Measurements from ENCODE around the gene FUT6.

Gene FUT6

GRCh38 chr19:5827891-5828660 lies 11.4 kb downstream of the FUT6 start:
- DNase-seq = peak; percentile 97

DNA sequence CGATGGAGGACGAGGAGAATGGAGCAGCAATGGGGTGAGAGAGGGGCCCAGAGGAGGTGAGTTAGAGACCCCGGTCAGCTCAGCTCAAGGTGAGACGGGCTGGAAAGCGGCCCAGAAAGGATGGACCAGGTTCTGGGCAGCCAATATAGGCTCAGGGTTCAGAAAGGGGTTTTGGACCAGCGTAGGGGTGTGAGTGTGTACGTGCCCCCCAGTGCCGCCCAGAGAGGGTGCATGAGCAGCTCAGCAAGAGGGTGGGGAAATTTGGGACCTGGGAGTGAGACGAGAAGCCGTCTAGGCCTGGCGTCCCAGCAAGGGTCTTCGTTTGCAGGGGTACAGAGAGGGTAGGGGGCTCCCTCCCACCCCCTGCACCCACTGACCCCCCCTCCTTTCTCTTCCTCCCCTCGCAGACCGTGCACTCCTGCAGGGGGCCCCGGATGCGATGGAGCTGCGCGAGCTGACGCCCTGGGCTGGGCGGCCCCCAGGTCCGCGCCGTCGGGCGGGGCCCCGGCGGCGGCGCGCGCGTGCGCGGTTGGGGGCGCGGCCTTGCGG lies 12.1 kb downstream of the FUT6 start:
- DNase-seq = no peak

- DNase-seq = peak; percentile 65
Observed at GRCh38 chr19:5826531-5827341, 12.8 kb downstream of the FUT6 start.

DNA sequence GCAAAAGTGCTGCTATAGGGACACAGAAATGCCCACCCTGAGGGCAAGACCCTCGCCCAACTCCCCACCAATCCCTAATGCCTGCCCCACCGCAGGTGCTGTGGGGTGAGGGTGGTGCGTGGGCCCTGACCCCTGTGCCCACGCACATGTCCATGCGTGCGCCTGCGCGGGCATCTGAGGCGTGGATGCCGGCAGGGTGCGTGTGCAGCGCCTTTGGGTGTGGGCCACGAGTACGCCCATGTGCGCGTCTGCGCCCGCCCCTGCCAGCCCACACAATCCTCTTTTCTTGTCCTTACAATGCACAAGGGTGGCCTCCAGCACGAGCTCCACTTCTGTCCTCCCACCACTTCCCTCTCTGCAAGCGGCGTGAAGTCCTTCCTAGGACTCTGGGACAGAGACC lies 14.3 kb downstream of the FUT6 start:
- DNase-seq = no peak

- DNase-seq = no peak
Observed at GRCh38 chr19:5824751-5825150, 14.8 kb downstream of the FUT6 start.

DNA sequence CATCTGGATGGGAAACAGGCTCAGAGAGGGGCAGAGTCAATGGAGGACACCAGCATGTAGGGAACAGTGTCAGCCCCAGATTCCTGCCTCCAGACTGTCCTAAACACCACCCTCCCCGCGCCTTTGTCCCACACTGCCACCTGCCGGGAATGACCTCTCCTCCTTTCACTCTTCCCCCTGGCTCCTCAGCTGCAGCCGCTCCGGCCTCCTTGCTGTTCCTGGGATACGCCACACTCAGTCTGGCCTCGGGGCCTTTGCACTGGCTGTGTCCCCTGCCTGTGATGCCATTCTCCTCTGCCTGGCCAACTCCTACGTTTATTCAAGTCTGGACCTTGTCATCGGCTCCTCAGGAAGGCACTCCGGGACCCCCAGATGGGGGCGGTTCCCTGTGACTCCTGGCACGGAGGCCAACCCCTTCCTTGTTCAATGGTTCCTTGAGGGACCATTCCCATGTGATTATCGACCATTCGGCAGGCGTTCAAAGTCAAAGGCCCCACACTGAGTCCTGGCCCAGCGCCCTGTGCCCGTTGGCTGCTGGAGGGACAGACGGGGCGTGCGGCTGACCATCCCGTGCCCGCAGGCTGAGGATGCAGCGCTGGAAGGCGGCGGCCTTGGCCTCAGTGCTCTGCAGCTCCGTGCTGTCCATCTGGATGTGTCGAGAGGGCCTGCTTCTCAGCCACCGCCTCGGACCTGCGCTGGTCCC lies 15.8 kb downstream of the FUT6 start:
- no peak for DNase-seq

DNA sequence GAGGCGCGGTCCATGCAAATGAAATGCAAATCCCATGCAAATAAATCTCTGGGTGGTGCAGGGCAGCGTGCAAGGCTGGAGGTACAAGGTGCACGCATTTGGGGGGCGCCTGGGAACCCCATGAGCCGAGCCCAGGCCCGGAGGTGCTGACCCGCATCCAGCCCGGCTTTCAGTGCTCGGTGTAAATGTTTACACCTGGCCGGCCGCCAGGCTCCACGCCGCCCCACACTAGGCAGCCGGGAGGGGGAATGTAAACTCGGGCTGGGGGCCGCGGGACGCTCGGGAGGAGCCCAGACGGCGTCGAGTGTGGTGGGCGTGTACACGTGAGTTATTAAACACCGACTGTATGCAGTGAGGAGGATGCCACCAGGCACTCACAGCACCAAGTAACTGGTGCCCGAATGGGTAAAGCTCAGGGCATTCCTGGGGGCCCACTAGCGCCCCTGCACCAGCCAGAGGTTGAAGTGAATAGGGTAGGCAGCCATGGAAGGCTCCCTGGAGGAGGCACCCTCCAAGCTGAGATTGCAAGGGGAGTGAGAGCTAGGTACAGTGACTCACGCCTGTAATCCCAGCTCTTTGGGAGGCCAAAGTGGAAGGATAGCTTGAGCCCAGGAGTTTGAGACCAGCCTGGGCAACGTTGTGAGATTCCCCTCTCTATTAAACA lies 17.2 kb downstream of the FUT6 start:
- DNase-seq = no peak

GRCh38 chr19:5821521-5822180 lies 17.9 kb downstream of the FUT6 start:
- DNase-seq = no peak

- no peak for DNase-seq
Observed at GRCh38 chr19:5820785-5821184, 18.7 kb downstream of the FUT6 start.

DNA sequence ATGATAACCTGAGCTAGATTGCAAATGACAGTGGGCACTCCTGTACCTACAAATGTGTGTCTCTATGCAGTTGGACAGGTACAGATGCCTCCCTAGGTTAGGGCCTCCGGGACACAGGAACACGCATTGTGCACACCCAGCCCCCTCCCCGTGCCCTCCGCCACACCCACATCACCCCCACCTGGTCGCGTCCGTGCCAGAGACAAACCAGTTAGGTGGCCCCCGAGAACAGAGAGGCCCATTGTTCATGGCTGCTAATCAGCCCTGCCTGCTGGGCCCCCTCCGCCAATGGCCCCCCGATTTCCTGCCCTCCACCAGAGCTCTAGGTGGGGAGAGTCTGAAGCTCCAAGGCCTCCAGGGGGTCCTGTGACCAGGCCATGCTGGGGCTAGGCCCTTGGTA lies 20.9 kb downstream of the FUT6 start:
- no peak for DNase-seq

GRCh38 chr19:5817218-5817617 lies 22.3 kb downstream of the FUT6 start:
- DNase-seq = no peak

GRCh38 chr19:5814852-5815246 lies 24.7 kb downstream of the FUT6 start:
- no peak for DNase-seq

- DNase-seq = no peak
Observed at GRCh38 chr19:5814123-5814851, 25.2 kb downstream of the FUT6 start.

GRCh38 chr19:5811117-5811516 lies 28.4 kb downstream of the FUT6 start:
- no peak for DNase-seq

DNA sequence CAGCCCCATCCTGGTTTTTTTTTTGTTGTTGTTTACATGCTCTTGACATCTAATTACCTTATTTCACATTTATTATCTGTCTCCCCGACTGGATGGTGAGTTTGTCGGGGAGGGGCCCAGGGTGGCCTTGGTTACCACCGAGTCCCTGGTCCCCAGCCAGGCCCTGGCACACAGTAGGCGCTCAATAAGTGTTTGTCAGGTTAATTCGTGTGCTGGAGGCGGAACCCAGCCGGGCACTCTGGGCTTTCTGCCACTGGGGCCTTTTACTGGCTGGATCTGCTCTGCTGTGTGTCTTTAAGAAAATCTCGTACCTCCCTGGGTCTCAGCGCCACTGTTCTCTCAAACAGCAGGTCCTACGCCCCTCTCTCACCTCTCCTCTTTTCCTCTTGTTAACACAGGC lies 30.0 kb downstream of the FUT6 start:
- peak; percentile 14 for DNase-seq

GRCh38 chr19:5809053-5809452 lies 30.4 kb downstream of the FUT6 start:
- DNase-seq = peak; percentile 15

- peak; percentile 30 for DNase-seq
Observed at GRCh38 chr19:5808120-5808816, 31.2 kb downstream of the FUT6 start.

DNA sequence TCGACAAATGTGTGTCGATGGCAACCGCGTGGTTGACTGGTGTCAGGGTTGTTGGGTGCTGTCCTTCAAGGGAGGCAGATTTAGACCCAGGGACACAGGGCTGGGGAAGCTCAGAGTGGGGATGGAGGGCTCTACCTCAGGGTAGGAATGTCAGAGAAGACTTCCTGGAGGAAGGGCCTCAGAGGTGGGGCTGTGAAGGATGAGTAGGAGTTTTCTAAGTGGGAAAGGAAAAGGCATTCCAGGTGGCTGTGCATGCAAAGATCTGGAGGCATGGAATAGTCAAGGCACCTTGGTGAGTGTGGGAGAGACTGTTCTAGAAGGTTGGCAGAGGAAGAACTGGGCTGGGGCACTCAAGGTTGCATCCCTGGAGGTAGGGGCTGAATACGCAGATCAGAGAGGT lies 32.6 kb downstream of the FUT6 start:
- DNase-seq = no peak

DNA sequence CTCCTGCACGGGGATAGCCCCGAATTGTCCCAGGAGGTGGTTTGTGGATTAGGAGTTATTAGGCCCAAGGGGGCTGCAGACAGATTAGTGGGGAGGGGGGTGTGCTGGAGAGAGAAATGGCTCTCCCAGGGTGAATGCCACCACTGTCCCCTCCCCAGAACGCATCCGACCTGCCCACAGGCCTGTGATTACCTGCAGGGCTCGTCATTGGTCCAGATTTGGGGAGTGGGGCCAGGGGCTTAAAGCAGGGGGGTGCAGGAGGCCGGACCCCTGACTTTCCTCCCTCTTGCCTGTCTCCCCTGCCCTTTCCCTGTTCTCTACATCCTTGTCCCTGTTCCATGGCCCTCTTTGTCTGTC lies 33.4 kb downstream of the FUT6 start:
- peak; percentile 10 for DNase-seq

GRCh38 chr19:5805462-5806132 lies 33.9 kb downstream of the FUT6 start:
- peak; percentile 67 for DNase-seq

All from femur (tissue), 1 donor.